Calu3 (cell line): ENCODE results near the gene DSTYK. TPM values are rescaled to one million over a fixed set of nuclear protein-coding genes. Genes with fewer than 3 reads are reported as not detected.

Source experiments
- BruUV-seq: library from RNA; stranded (reverse); fragments of 400-500 nt; replicated peaks from 2 replicates; lab custom pipeline; 2021; lab: Mats Ljungman, UMichigan
- CTCF ChIA-PET: fragments of 300-600 bp; sonication (Branson Sonifier 250); formaldehyde crosslinking; loops from one replicate; lab custom pipeline; 2022; ENCODE audit warnings: antibody characterized with exemption; lab: Charles Lee
- DNase-seq: peaks from one replicate; pipeline ENCODE4 v3.0.0; 2022
- H3K27ac Mint-ChIP-seq: one replicate; pipeline ENCODE4 v1.8.0; 2022; ENCODE audit warnings: mixed read lengths; ENCODE audit not compliant: unreplicated experiment
- H3K27me3 Mint-ChIP-seq: one replicate; pipeline ENCODE4 v1.8.0; 2022; ENCODE audit warnings: mixed read lengths; ENCODE audit not compliant: unreplicated experiment
- H3K36me3 Mint-ChIP-seq: one replicate; pipeline ENCODE4 v1.8.0; 2022; ENCODE audit warnings: mild to moderate bottlenecking, moderate library complexity, mixed read lengths; ENCODE audit not compliant: insufficient read depth, unreplicated experiment
- H3K4me1 Mint-ChIP-seq: one replicate; pipeline ENCODE4 v1.8.0; 2022; ENCODE audit warnings: mild to moderate bottlenecking, low read depth, mixed read lengths; ENCODE audit not compliant: unreplicated experiment
- H3K4me3 Mint-ChIP-seq: one replicate; pipeline ENCODE4 v1.8.0; 2022; ENCODE audit warnings: mild to moderate bottlenecking, low read depth, moderate library complexity, mixed read lengths; ENCODE audit not compliant: unreplicated experiment
- H3K9me3 Mint-ChIP-seq: one replicate; pipeline ENCODE4 v1.8.0; 2022; ENCODE audit warnings: low read depth, mixed read lengths; ENCODE audit not compliant: unreplicated experiment
- CTCF ChIP-seq: fragments of 200-600 bp; IDR thresholded peaks from one replicate; pipeline ENCODE4 v1.8.0; 2022; ENCODE audit warnings: antibody characterized with exemption; ENCODE audit not compliant: unreplicated experiment
- intact Hi-C: fragments of 100-400 bp; cut with micrococcal nuclease; formaldehyde crosslinking; loops from one replicate; pipeline ENCODE4 v1.10.0; 2022; ENCODE audit not compliant: unreplicated experiment
- total RNA-seq: library from RNA; stranded (reverse); gene quantifications from 2 replicates; pipeline ENCODE4 v1.2.3, GENCODE V29; 2022

DSTYK gene
- total RNA-seq, 1 experiment from 2014 or later = 8.3 TPM

GRCh38 chr1:205147191-205147835 is 64.2 kb downstream of the DSTYK start:
- Mint-ChIP-seq H3K27me3 (no peaks in the 10 kb centered on the region), H3K4me1 (no peaks in the 10 kb centered on the region), H3K9me3 (no peaks in the 10 kb centered on the region), H3K27ac (no peak overlapping the region), H3K4me3 (no peak overlapping the region), H3K36me3 (no peaks in the 10 kb centered on the region)
- TF ChIP-seq CTCF = no peak
- BruUV-seq = no TSS peak
- CTCF ChIA-PET = no interaction called here
- DNase-seq = no peak
- intact Hi-C loops = no loop called here

GRCh38 chr1:205144751-205145150 is 66.8 kb downstream of the DSTYK start:
- TF ChIP-seq CTCF = no peak
- no peaks in the 10 kb centered on the region for H3K9me3 Mint-ChIP-seq
- BruUV-seq = no TSS peak
- H3K4me3 Mint-ChIP-seq = no peak overlapping the region
- H3K27me3 Mint-ChIP-seq = no peaks in the 10 kb centered on the region
- H3K27ac Mint-ChIP-seq = no peak overlapping the region
- H3K4me1 Mint-ChIP-seq = no peaks in the 10 kb centered on the region
- H3K36me3 Mint-ChIP-seq = no peaks in the 10 kb centered on the region
- intact Hi-C loops = loop anchor here (5.0 kb wide), 1 partner anchor 113 kb away; no protein-coding TSS in a partner anchor
- CTCF ChIA-PET = no interaction called here
- no peak for DNase-seq

GRCh38 chr1:205144046-205144720 is 67.3 kb downstream of the DSTYK start:
- BruUV-seq = no TSS peak
- no peaks in the 10 kb centered on the region for H3K4me1 Mint-ChIP-seq
- TF ChIP-seq CTCF = no peak
- CTCF ChIA-PET = no interaction called here
- no peaks in the 10 kb centered on the region for H3K9me3 Mint-ChIP-seq
- no peaks in the 10 kb centered on the region for H3K27me3 Mint-ChIP-seq
- no peak overlapping the region for H3K27ac Mint-ChIP-seq
- no peak for DNase-seq
- H3K4me3 Mint-ChIP-seq = no peak overlapping the region
- H3K36me3 Mint-ChIP-seq = no peaks in the 10 kb centered on the region
- intact Hi-C loops = loop anchor here (5.0 kb wide), 1 partner anchor 113 kb away; no protein-coding TSS in a partner anchor

- Mint-ChIP-seq H3K27me3 (no peaks in the 10 kb centered on the region), H3K4me1 (no peaks in the 10 kb centered on the region), H3K36me3 (no peaks in the 10 kb centered on the region), H3K9me3 (no peaks in the 10 kb centered on the region), H3K27ac (no peak overlapping the region), H3K4me3 (peak overlapping the region; percentile 25)
- DNase-seq = no peak
- BruUV-seq = no TSS peak
- no peak for TF ChIP-seq CTCF
- intact Hi-C loops = loop anchor here (5.0 kb wide), 1 partner anchor 115 kb away; no protein-coding TSS in a partner anchor
- CTCF ChIA-PET = interaction anchor here (0.8 to 2.0 kb wide), 9 partner anchors 8 to 166 kb away, joined by 3 to 14 read pairs (median 6); partner anchors contain the start of gene RBBP5
Measured at GRCh38 chr1:205142102-205142469, 69.4 kb downstream of the DSTYK start.
